Measurements from ENCODE around the gene SLC25A48.

The SLC25A48 gene

GRCh38 chr5:135814812-135815211 is 19.7 kb upstream of the SLC25A48 start:
- Histone ChIP-seq H3K9ac (ENCODE audit: low read length) (no peak overlapping the region), H4K20me1 (ENCODE audit: insufficient read depth, low read length) (no peaks in the 10 kb centered on the region), H3K9me2 (ENCODE audit: low read depth, low read length) (no peaks in the 10 kb centered on the region), H3K4me1 (ENCODE audit: insufficient read depth, low read length, severe bottlenecking) (no peaks in the 10 kb centered on the region), H3K4me3 (ENCODE audit: low read depth, low read length, poor library complexity, severe bottlenecking) (no peak overlapping the region), H2AFZ (ENCODE audit: low read length) (no peak overlapping the region), H3K4me2 (ENCODE audit: low read length) (no peak overlapping the region), H3F3A (ENCODE audit: insufficient read depth, low read length) (no peaks in the 10 kb centered on the region), H3K36me3 (ENCODE audit: insufficient read depth, low read length) (no peaks in the 10 kb centered on the region), H3K27me3 (ENCODE audit: insufficient read depth, low read length) (no peaks in the 10 kb centered on the region; the same call in 1 of the 2 replicates), H3K27ac (ENCODE audit: low read depth, low read length, poor library complexity, severe bottlenecking) (no peak overlapping the region), H3K9me3 (ENCODE audit: low read length) (no peaks in the 10 kb centered on the region), H3K79me2 (ENCODE audit: insufficient read depth, low read length) (no peaks in the 10 kb centered on the region)
- TF ChIP-seq EZH2 (IDR thresholded peaks at IDR 0.05; ENCODE audit: borderline replicate concordance, low read length), result no peak
- TF ChIP-seq CTCF (IDR thresholded peaks at IDR 0.05; ENCODE audit: low read length), result no peak

GRCh38 chr5:135821061-135821801 is 13.2 kb upstream of the SLC25A48 start:
- no peaks in the 10 kb centered on the region for H3K79me2 ChIP-seq (ENCODE audit: insufficient read depth, low read length)
- H3F3A ChIP-seq (ENCODE audit: insufficient read depth, low read length), result no peaks in the 10 kb centered on the region
- no peak overlapping the region for H3K4me3 ChIP-seq (ENCODE audit: low read depth, low read length, poor library complexity, severe bottlenecking)
- TF ChIP-seq CTCF (IDR thresholded peaks at IDR 0.05; ENCODE audit: low read length), result no peak
- no peak for TF ChIP-seq EZH2 (IDR thresholded peaks at IDR 0.05; ENCODE audit: borderline replicate concordance, low read length)
- H3K4me2 ChIP-seq (ENCODE audit: low read length), result no peak overlapping the region
- H3K4me1 ChIP-seq (ENCODE audit: insufficient read depth, low read length, severe bottlenecking), result no peaks in the 10 kb centered on the region
- no peaks in the 10 kb centered on the region for H3K36me3 ChIP-seq (ENCODE audit: insufficient read depth, low read length)
- no peaks in the 10 kb centered on the region for H4K20me1 ChIP-seq (ENCODE audit: insufficient read depth, low read length)
- no peak overlapping the region for H2AFZ ChIP-seq (ENCODE audit: low read length)
- no peaks in the 10 kb centered on the region for H3K9me3 ChIP-seq (ENCODE audit: low read length)
- no peak overlapping the region for H3K27ac ChIP-seq (ENCODE audit: low read depth, low read length, poor library complexity, severe bottlenecking)
- H3K27me3 ChIP-seq (ENCODE audit: insufficient read depth, low read length), result no peaks in the 10 kb centered on the region
- H3K9ac ChIP-seq (ENCODE audit: low read length), result no peak overlapping the region
- no peaks in the 10 kb centered on the region for H3K9me2 ChIP-seq (ENCODE audit: low read depth, low read length)

- H3K79me2 ChIP-seq (ENCODE audit: insufficient read depth, low read length), result no peaks in the 10 kb centered on the region
- H3F3A ChIP-seq (ENCODE audit: insufficient read depth, low read length), result no peaks in the 10 kb centered on the region
- no peaks in the 10 kb centered on the region for H3K27me3 ChIP-seq (ENCODE audit: insufficient read depth, low read length)
- H2AFZ ChIP-seq (ENCODE audit: low read length), result no peak overlapping the region
- H3K9me3 ChIP-seq (ENCODE audit: low read length), result no peaks in the 10 kb centered on the region
- H3K4me2 ChIP-seq (ENCODE audit: low read length), result no peak overlapping the region
- no peaks in the 10 kb centered on the region for H3K36me3 ChIP-seq (ENCODE audit: insufficient read depth, low read length)
- no peak overlapping the region for H3K27ac ChIP-seq (ENCODE audit: low read depth, low read length, poor library complexity, severe bottlenecking)
- H3K4me1 ChIP-seq (ENCODE audit: insufficient read depth, low read length, severe bottlenecking), result no peaks in the 10 kb centered on the region
- no peak overlapping the region for H3K4me3 ChIP-seq (ENCODE audit: low read depth, low read length, poor library complexity, severe bottlenecking)
- TF ChIP-seq EZH2 (IDR thresholded peaks at IDR 0.05; ENCODE audit: borderline replicate concordance, low read length), result no peak
- TF ChIP-seq CTCF (IDR thresholded peaks at IDR 0.05; ENCODE audit: low read length), result no peak
- H3K9me2 ChIP-seq (ENCODE audit: low read depth, low read length), result no peaks in the 10 kb centered on the region
- H4K20me1 ChIP-seq (ENCODE audit: insufficient read depth, low read length), result no peaks in the 10 kb centered on the region
- no peak overlapping the region for H3K9ac ChIP-seq (ENCODE audit: low read length)
Measured at GRCh38 chr5:135821802-135822201, 12.7 kb upstream of the SLC25A48 start.
